Esophagus muscularis mucosa (tissue), 2 donors: Measurements from ENCODE around the gene AFF2.

Experiments
- EP300 ChIP-seq: sonication (generic); formaldehyde crosslinking; IDR thresholded peaks from one replicate; pipeline ENCODE4 v1.6.1; 2017; ENCODE audit warnings: antibody characterized with exemption
- POLR2A ChIP-seq: fragments of 450-650 bp; IDR thresholded peaks from one replicate; pipeline ENCODE4 v1.6.1; 2017; ENCODE audit warnings: antibody characterized with exemption, moderate library complexity, mild to moderate bottlenecking, low read depth

DNA sequence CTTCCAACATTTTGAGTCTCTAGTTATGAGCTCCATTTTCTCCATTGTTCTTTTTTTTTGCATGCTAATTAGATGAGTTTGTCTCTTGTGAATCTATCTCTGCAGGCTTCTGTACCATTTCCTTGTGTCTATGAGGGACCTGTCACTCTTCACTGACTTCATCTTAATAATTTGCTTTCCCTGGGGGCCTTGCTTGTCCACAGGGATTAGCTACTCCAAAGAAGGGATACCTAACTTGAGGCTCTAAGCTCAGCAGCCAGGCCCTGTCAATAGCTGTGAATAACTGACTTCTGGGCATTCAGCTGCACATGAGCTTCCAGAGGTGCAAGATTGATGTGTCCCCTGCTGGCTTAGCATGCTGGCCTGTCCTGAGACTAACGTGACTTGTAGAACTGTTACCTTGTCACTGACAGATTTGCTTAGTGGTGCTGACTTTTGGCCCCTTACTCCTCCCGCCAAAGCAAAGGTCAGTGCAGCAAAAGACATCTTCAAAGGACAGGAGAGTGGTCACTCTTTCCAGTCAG, 124.6 kb downstream of the AFF2 start:
- TF ChIP-seq EP300 (no peak), POLR2A (no peak)
